ENCODE data around the gene ELMO3.

DNA sequence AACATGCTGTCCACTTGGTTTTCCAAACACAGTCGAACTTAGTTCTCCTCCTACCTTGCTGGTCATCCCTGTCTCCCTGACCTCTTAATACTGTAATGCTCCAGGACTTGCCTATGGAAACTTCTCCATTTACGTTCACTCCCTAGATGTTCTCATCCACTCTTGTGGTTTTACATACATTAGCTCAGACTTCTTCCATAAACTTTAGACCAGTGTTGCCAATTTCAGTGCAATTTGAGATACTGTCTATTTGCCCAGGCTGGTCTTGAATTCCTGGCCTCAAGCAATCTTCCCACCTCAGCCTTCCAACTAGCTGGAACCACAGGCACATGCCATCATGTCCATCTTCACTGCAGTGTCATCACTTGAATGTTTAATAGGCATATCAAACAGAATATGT is 16.6 kb upstream of the ELMO3 start:
- no peak for TF ChIP-seq EZH2 (IDR thresholded peaks at IDR 0.05; ENCODE audit: borderline replicate concordance, insufficient read depth, low read length, poor library complexity, severe bottlenecking)
- TF ChIP-seq, protein P1, sequence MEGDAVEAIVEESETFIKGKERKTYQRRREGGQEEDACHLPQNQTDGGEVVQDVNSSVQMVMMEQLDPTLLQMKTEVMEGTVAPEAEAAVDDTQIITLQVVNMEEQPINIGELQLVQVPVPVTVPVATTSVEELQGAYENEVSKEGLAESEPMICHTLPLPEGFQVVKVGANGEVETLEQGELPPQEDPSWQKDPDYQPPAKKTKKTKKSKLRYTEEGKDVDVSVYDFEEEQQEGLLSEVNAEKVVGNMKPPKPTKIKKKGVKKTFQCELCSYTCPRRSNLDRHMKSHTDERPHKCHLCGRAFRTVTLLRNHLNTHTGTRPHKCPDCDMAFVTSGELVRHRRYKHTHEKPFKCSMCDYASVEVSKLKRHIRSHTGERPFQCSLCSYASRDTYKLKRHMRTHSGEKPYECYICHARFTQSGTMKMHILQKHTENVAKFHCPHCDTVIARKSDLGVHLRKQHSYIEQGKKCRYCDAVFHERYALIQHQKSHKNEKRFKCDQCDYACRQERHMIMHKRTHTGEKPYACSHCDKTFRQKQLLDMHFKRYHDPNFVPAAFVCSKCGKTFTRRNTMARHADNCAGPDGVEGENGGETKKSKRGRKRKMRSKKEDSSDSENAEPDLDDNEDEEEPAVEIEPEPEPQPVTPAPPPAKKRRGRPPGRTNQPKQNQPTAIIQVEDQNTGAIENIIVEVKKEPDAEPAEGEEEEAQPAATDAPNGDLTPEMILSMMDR (IDR thresholded peaks at IDR 0.05; ENCODE audit: poor library complexity, severe bottlenecking), result no peak

Measured in neural cell (in vitro differentiated cells).